Stomach (tissue), 9 donors: ENCODE results near the gene CACNA2D3. TPM values are rescaled to one million over a fixed set of nuclear protein-coding genes. Genes with fewer than 3 reads are reported as not detected.

Source experiments
- DNase-seq, 2 donors: peaks; one replicate each; pipeline versions ENCODE4 v3.0.0 to v3.0.0-alpha.2; 2013 to 2019
- H3K27ac ChIP-seq, 5 donors: fragments of 200-600 bp in 4 of 5; sonication (generic) in 4 of 5; one replicate each; pipeline ENCODE4 v1.5.1; 2013 to 2019; ENCODE audit warnings: mild to moderate bottlenecking in 1 of 5, moderate library complexity in 1 of 5
- H3K27me3 ChIP-seq, 3 donors: fragments of 200-600 bp; sonication (generic); one replicate each; pipeline ENCODE4 v1.5.1; 2017 to 2019; ENCODE audit warnings: mixed run types in 1 of 3
- H3K36me3 ChIP-seq, 4 donors: fragments of 200-600 bp; sonication (generic); 1 replicate in 3 of 4; 2 replicates in 1 of 4; pipeline ENCODE4 v1.5.1; 2016 to 2019
- H3K4me1 ChIP-seq, 4 donors: fragments of 200-600 bp; sonication (generic); one replicate each; pipeline ENCODE4 v1.5.1; 2016 to 2019
- H3K4me3 ChIP-seq, 4 donors: fragments of 200-600 bp; sonication (generic) in 3 of 4; one replicate each; pipeline ENCODE4 v1.5.1; 2016 to 2019; ENCODE audit warnings: mild to moderate bottlenecking in 1 of 4
- H3K9me3 ChIP-seq, 4 donors: fragments of 200-600 bp; sonication (generic); one replicate each; pipeline ENCODE4 v1.5.1; 2016 to 2019
- CTCF ChIP-seq, 7 experiments: fragments of 450-650 bp in 4 of 7; fragments of 200-600 bp in 3 of 7; sonication (generic) in 3 of 7; IDR thresholded peaks; one replicate each; pipeline ENCODE4 v1.5.1; 2016 to 2019; ENCODE audit warnings: antibody characterized with exemption in 7 of 7, control low read depth in 2 of 7, mild to moderate bottlenecking in 1 of 7
- EP300 ChIP-seq: sonication (generic); formaldehyde crosslinking; IDR thresholded peaks from one replicate; pipeline ENCODE4 v1.6.1; 2017; ENCODE audit warnings: antibody characterized with exemption
- POLR2A ChIP-seq, 4 donors: fragments of 450-650 bp; IDR thresholded peaks; one replicate each; pipeline ENCODE4 v1.6.1; 2016; ENCODE audit warnings: antibody characterized with exemption in 4 of 4, control low read depth in 2 of 4, mild to moderate bottlenecking in 1 of 4, moderate library complexity in 1 of 4
- POLR2AphosphoS5 ChIP-seq, 3 donors: sonication (generic); formaldehyde crosslinking; IDR thresholded peaks; one replicate each; pipeline ENCODE4 v1.6.1; 2016; ENCODE audit warnings: antibody characterized with exemption in 3 of 3
- WGBS, 5 donors: extraction: QIAGEN DNeasy Blood & Tissue Kit in 3 of 5; methylation state at CpG; one replicate each; pipeline versions ENCODE4 v1.1.5 to v1.1.7; 2013 to 2018; 5-methylcytosine and 5-hydroxymethylcytosine counted together
- intact Hi-C: fragments of 100-400 bp; cut with DNase I; formaldehyde crosslinking; loops from one replicate; pipeline ENCODE4 v1.15.1; 2023; ENCODE audit warnings: low total_unique reads
- polyA plus RNA-seq, 3 donors: library from polyadenylated mRNA; stranded (reverse); fragments of 200-250 nt; gene quantifications; one replicate each; pipeline ENCODE4 v1.2.3, GENCODE V29; 2013
- total RNA-seq, 5 donors: library from RNA; depleted of rRNA; stranded (reverse); fragments of >200 nt; gene quantifications; one replicate each; pipeline versions ENCODE4 v1.1.0 to v1.2.3, GENCODE V29; 2014 to 2016
- donor health status: healthy with polysubstance abuse.
- donor health status: Bipolar disorder and iron deficiency.
- donor health status: healthy.

Gene CACNA2D3
- total and polyA plus RNA-seq, 8 donors: 0.56 to 54.0 (median 2.9) TPM; not detected in 1

- H3K9me3 ChIP-seq: no peaks in the 10 kb centered on the region
- H3K4me1 ChIP-seq: no peaks in the 10 kb centered on the region
- H3K36me3 ChIP-seq: no peaks in the 10 kb centered on the region
- 58 to 64% (median 59%) methylated on average over 6 of the region's 6 CpGs for WGBS, 5 donors
- no peak overlapping the region for H3K27ac ChIP-seq
- DNase-seq: no peak
- no peaks in the 10 kb centered on the region for H3K27me3 ChIP-seq
- no peak overlapping the region for H3K4me3 ChIP-seq
- intact Hi-C loops: no loop called here
- TF ChIP-seq EP300: no peak
- TF ChIP-seq CTCF (IDR thresholded peaks at IDR 0.05): no peak
- TF ChIP-seq POLR2AphosphoS5 (IDR thresholded peaks at IDR 0.05): no peak
- no peak for TF ChIP-seq POLR2A (IDR thresholded peaks at IDR 0.05)
Measured at GRCh38 chr3:54197509-54197908, 75.2 kb downstream of the CACNA2D3 start.

DNA sequence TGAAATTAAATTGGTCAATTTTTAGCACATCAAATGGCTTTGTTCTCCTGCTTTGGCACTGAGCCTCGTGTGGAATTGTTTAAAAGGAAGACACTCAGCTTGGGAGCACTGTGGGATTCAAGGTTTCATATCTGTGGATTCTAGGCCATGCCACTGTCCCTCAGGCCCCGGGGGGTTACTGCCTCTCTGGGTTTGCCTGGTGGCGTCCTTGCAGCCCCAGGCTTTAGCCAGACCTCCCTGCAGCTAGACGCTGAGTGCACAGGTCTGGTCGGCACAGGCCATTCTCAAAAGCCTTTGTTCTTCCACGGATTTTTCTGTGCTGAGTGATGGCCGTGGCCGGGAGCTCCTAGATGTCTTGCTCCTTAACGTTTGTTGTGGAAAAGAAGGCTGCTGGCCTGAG, 76.2 kb downstream of the CACNA2D3 start:
- TF ChIP-seq EP300: no peak
- TF ChIP-seq POLR2A (IDR thresholded peaks at IDR 0.05): no peak
- no peak for TF ChIP-seq POLR2AphosphoS5 (IDR thresholded peaks at IDR 0.05)
- no peak for TF ChIP-seq CTCF (IDR thresholded peaks at IDR 0.05)
- no peak overlapping the region for H3K27ac ChIP-seq
- H3K36me3 ChIP-seq: no peaks in the 10 kb centered on the region
- no peaks in the 10 kb centered on the region for H3K4me1 ChIP-seq
- no peaks in the 10 kb centered on the region for H3K9me3 ChIP-seq
- DNase-seq: no peak
- H3K4me3 ChIP-seq: no peak overlapping the region
- intact Hi-C loops: no loop called here
- no peaks in the 10 kb centered on the region for H3K27me3 ChIP-seq
- 40 to 55% (median 52%) methylated on average over 9 of the region's 9 CpGs for WGBS, 5 donors

GRCh38 chr3:54202054-54202453, 79.7 kb downstream of the CACNA2D3 start:
- H3K27me3 ChIP-seq: no peaks in the 10 kb centered on the region
- no peaks in the 10 kb centered on the region for H3K9me3 ChIP-seq
- WGBS, 5 donors: 54 to 70% (median 67%) methylated on average over 5 of the region's 5 CpGs
- no peaks in the 10 kb centered on the region for H3K36me3 ChIP-seq
- intact Hi-C loops: no loop called here
- no peak overlapping the region for H3K4me3 ChIP-seq
- no peak for DNase-seq
- H3K4me1 ChIP-seq: no peaks in the 10 kb centered on the region
- H3K27ac ChIP-seq: no peak overlapping the region
- TF ChIP-seq POLR2A (IDR thresholded peaks at IDR 0.05) (no peak), EP300 (no peak), POLR2AphosphoS5 (IDR thresholded peaks at IDR 0.05) (no peak), CTCF (IDR thresholded peaks at IDR 0.05) (no peak)

DNA sequence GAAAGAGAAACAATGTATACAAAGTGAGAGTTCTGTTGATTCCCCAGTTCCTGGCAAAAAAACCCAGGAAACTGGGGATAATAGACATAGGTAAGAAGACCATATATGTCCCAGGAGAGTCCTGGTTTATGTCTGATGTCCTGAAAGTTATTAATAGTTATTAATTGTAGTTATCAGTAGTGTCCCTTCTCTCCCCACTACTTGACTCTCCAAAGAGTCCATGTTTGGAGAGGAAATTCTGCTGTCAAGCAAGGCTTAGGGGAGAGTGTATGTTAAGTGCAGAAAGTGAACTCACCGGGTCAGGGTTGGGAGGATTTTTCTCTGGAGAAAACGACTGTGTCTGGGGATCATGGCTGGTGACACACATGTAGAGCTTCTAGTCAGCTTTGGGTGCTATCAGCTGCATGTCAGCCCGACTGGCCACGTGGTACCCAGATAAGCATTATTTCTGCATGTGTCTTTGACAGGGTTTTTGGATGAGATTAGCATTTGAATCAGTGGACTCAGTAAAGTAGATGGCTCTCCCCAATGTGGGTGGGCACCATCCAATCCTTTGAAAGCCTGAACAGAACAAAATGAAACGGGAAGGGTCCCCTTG, 80.4 kb downstream of the CACNA2D3 start:
- Histone ChIP-seq H3K27ac (no peak overlapping the region), H3K9me3 (no peaks in the 10 kb centered on the region), H3K4me1 (no peaks in the 10 kb centered on the region), H3K4me3 (no peak overlapping the region), H3K36me3 (no peaks in the 10 kb centered on the region), H3K27me3 (no peaks in the 10 kb centered on the region)
- TF ChIP-seq CTCF (IDR thresholded peaks at IDR 0.05): no peak
- no peak for DNase-seq
- intact Hi-C loops: no loop called here
- 43 to 57% (median 49%) methylated on average over 5 of the region's 5 CpGs for WGBS, 5 donors
